GM18502 (cell line): ENCODE measurements around the gene KRTAP4-1.
"Not testable (repeated sequence)": the region's sequence is repeated elsewhere in the genome, so short reads cannot be mapped to it uniquely, and the experiment has no call there.

Experiments
- ATAC-seq: cut with Tn5 transposase; IDR thresholded peaks from one replicate; pipeline ENCODE4 v1.9.1; 2021; ENCODE audit warnings: mild to moderate bottlenecking; ENCODE audit not compliant: unreplicated experiment, poor library complexity

The KRTAP4-1 gene

DNA sequence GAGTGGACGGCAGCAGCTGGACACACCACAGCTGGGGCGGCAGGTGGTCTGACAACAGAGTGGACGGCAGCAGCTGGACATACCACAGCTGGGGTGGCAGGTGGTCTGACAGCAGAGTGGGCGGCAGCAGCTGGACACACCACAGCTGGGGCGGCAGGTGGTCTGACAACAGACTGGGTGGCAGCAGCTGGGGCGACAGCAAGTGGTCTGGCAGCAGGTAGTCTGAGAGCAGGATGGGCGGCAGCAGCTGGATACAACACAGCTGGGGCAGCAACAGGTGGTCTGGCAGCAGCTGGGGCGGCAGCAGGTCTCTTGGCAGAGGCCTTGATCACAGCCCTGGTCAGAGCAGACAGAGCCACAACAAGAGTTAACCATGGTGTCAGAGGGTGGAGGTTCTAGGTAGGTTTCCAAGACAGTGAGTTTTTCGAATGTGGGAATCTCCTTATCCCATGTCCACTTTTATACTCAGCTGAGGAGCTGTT lies at the start of gene KRTAP4-1:
TSS of gene KRTAP4-1 (minus strand) at position 432 of the 482 bp plus-strand sequence. CDS start at position 375, 57 bp downstream.
- ATAC-seq: no peak

DNA sequence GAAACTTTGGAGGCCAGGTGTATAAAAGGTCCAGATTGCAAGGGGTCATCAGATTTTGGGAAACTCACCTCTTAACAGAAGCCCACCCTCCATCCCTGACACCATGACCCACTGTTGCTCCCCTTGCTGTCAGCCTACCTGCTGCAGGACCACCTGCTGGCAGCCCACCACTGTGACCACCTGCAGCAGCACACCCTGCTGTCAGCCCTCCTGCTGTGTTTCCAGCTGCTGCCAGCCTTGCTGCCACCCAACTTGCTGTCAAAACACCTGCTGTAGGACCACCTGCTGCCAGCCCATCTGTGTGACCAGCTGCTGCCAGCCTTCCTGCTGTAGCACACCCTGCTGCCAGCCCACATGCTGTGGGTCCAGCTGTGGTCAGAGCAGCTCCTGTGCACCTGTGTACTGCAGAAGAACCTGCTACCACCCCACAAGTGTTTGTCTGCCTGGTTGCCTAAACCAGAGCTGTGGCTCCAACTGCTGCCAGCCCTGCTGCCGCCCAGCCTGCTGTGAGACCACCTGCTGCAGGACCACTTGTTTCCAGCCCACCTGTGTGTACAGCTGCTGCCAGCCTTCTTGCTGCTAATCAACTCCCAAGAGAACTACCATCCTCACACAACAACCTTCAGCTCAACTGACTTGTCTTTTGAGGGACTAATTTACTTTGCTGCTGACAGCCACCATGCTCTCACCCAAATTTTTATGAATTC lies 47.8 kb upstream of the KRTAP4-1 start, which contains the start of gene KRTAP9-3:
TSS of gene KRTAP9-3 (plus strand) at position 51 of the 707 bp plus-strand sequence. CDS start at position 104, 53 bp downstream.
- not testable (repeated sequence) for ATAC-seq

DNA sequence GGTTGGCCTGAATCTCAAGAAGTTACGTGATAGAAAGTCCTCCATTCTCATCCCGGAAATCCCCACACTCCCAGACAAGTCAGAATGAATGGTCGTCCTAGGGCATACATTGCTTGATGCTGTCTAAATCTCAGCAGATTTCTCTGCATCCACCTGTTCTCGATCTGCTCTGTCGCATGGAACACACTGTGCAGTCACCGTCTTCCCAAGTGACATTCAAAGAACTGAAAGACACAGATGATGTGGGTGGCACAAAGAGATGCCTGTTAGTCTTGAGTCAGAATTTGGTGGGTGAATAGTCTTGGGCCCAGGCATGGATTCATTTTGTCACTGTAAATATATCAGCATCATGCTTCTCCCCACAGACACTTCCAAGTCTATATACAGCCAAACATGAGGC lies 47.0 kb upstream of the KRTAP4-1 start:
- no peak for ATAC-seq

DNA sequence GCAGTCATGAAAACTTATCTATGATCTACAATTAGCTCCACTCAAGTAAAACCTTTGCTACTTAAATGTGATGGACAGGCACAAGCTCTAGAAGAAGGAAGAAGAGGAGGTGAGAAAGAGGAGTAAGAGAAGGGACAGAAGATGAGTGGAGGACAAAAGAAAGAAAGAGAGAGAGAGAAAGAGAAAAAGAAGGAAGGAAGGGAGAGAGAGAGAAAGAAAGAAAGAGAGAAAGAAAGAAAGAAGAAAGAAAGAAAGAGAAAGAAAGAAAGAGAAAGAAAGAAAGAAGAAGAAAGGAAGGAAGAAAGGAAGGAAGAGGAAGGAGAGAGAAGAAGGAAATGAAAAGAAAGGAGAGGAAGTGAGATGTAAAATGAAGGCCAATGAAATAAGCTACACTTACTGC lies 45.4 kb upstream of the KRTAP4-1 start:
- ATAC-seq: no peak

GRCh38 chr17:41226598-41227095 lies 41.9 kb upstream of the KRTAP4-1 start, which contains the start of gene KRTAP9-2:
TSS of gene KRTAP9-2 (plus strand) at chr17:41226648. CDS start at chr17:41226655, 7 bp downstream.
- not testable (repeated sequence) for ATAC-seq

DNA sequence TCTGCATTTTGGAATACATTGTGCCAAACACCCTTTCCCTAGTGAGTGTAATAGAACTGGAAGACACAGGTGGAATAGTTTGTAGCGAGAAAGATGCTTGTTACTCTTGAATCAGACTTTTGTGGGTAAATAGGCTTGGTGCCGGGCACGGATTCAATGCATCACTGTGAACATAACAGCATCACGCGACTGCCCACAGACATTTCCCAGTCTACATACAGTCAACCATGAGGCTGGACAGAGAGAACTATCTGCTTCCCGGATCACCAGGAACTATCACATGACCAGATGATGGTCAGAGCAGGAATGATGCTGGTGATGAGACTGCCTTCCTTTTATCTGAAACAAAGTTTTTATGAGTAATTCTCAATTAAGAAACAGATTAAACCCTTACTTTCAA lies 41.3 kb upstream of the KRTAP4-1 start:
- no peak for ATAC-seq

GRCh38 chr17:41223821-41224220 lies 39.1 kb upstream of the KRTAP4-1 start:
- no peak for ATAC-seq

DNA sequence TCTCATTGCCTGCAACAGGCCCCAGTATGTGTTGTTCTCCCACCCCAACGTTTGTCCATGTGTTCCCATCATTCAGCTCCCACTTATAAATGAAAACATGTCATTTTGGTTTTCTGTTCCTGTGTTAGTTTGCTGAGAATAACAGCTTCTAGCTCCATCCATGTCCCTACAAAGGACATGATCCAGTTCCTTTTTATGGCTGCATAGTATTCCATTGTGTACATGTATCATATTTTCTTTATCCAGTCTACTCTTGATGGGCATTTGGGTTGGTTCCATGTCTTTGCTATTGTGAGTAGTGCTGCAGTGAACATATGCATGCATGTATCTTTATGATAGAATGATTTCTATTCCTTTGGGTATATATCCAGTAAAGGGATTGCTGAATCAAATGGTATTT lies 31.0 kb upstream of the KRTAP4-1 start:
- ATAC-seq: no peak

GRCh38 chr17:41212524-41213169 lies 27.9 kb upstream of the KRTAP4-1 start:
- ATAC-seq: no peak

GRCh38 chr17:41211845-41212466 lies 27.2 kb upstream of the KRTAP4-1 start:
- ATAC-seq: no peak

DNA sequence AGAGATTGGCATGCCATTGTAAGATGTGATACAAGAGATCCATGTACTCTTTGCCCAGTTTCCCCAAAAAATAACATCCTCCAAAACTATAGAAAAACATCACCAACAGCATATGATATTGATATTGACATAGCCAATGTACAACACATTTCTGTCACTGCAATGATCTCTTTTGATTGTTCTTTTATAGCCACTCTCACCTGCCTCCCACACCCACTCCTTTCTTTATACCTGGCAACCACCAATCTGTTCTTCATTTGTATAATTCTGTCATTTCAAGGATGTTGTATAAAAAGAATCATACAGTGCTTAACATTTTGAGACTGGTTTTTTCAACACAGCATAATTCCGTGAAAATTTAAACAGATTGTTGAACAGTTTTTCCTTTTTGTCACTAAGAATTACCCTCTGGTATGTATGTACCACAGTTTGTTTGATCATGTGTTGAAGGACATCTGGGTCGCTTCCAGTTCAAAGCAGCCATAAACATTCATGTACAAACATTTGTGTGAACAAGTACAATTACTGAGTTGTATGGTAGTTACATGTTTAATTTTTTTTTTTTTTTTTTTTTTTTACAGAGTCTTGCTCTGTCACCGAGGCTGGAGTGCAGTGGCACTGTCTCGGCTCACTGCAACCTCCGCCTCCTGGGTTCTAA lies 14.8 kb upstream of the KRTAP4-1 start:
- no peak for ATAC-seq

DNA sequence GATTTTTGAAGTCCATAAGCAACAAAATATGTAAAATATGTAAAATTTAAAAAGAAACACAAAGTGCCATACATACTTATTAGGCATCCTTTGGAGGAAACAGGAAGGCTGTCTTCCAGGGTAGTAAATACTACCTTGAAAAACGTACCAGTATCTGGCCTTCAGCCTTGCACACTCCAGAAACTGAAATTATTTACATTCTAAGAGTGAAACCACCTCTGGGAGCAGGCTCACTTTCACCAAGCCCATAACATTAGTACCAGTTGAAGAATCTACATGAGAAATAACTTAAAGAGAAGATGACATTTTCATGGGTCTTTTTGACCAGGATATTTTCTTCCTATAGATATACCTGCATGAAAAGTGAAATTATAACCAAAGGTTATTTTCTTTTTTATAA lies 11.4 kb upstream of the KRTAP4-1 start:
- no peak for ATAC-seq

DNA sequence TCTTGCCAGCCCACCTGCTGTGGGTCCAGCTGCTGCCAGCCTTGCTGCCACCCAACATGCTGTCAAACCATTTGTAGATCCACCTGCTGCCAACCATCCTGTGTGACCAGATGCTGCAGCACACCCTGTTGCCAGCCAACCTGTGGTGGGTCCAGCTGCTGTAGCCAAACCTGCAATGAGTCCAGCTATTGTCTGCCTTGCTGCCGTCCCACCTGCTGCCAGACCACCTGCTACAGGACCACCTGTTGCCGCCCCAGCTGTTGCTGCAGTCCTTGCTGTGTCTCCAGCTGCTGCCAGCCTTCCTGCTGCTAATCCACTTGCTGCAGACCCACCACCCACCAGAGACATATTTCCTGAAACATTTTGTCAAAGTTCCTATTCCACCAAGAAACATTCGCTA lies 5.6 kb upstream of the KRTAP4-1 start:
- no peak for ATAC-seq

DNA sequence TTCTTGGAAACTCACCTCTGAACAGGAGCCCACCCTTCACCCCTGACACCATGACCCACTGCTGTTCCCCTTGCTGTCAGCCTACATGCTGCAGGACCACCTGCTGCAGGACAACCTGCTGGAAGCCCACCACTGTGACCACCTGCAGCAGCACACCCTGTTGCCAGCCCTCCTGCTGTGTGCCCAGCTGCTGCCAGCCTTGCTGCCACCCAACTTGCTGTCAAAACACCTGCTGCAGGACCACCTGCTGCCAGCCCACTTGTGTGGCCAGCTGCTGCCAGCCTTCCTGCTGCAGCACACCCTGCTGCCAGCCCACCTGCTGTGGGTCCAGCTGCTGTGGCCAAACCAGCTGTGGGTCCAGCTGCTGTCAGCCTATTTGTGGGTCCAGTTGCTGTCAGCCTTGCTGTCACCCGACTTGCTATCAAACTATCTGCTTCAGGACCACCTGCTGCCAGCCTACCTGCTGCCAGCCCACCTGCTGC lies 5.2 kb upstream of the KRTAP4-1 start, which contains the start of gene KRTAP9-1:
TSS of gene KRTAP9-1 (plus strand) at position 51 of the 482 bp plus-strand sequence. CDS start at position 51, 0 bp downstream.
- not testable (repeated sequence) for ATAC-seq

DNA sequence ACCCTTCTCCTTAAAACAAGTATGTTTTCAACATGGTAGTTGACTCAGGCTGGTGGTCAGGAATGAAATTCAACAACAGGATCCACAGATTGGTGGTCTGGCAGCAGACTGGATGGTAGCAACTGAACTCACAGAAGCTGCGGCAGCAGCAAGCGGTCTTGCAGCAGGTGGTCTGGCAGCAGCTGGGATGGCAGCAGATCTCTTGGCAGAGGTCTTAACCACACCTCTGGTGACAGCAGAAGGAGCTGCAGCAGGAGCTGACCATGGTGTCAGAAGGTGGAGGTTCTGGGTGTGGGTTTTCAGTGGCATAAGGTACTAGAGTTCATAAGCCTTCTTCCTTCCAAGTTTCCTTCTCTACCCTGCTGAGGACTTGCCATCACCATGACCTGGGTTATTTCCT lies 2.2 kb upstream of the KRTAP4-1 start:
- ATAC-seq: no peak

GRCh38 chr17:41185001-41185400 lies 290 bp upstream of the KRTAP4-1 start:
- ATAC-seq: no peak

DNA sequence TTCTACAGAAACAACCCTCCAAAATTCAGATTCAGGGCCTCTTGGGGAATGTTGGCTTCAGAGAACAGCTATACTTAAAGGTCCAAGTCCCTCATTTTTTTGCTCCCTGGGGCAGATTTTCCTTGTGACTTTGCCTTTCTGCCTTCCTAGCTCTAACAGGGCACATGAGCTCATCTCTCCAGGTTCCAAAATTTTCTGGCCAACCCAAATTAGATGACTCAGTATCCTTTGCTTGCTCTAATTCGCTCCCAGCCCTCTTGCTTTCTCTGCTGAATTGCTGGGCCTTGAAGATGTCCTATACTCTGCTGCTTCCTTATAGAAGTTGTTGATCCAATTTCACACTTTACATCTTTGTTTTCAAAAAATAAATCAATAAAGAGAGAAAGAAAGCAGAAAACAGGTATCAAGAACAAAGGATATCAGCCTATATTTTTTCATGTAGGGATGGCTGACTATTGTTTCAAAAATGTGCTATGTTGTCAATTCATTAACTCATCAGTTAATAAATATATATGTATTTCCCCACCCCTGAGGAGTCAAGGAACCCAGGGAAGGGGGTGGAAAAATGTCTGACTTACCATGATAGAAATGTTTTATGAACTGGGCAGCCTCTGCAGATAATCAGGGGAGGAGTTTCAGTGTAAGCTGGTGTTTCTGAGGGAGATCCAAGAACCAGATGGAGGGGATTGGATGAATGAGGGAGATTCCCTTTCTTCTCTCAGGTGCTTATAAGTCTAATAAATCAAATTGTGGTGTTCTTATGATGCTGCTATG lies 5.7 kb downstream of the KRTAP4-1 start:
- no peak for ATAC-seq

DNA sequence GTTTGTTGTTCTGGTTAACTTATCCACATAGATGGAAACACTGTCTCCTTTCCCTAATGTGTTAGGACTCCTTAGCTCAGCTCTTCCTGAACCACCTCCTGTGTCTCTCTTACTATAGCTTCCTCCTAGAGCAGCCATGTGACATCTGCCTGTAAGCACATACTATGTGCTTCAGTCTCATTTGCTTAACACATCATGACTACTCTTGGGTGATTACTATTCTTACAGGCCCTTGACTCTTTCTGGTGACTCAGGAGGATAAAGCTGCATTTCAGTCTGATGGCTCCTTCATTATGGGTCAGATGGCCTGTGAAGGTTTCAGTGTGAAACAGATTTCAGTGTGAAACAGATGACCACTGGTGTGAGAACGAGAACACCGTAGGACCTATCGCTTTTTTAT lies 6.4 kb downstream of the KRTAP4-1 start:
- ATAC-seq: no peak

- no peak for ATAC-seq
These were observed 6.9 kb downstream of the KRTAP4-1 start, which contains the start of gene KRTAP4-2 for GRCh38 chr17:41177727-41178271. TSS of gene KRTAP4-2 (minus strand) at chr17:41178221. CDS start at chr17:41178164, 57 bp downstream.
